HG02981 (cell line): ENCODE results near the gene CREB5.

Source experiments
- ATAC-seq: cut with Tn5 transposase; IDR thresholded peaks from one replicate; pipeline ENCODE4 v1.9.1; 2021; ENCODE audit warnings: mild to moderate bottlenecking, moderate library complexity; ENCODE audit not compliant: unreplicated experiment

The CREB5 gene

DNA sequence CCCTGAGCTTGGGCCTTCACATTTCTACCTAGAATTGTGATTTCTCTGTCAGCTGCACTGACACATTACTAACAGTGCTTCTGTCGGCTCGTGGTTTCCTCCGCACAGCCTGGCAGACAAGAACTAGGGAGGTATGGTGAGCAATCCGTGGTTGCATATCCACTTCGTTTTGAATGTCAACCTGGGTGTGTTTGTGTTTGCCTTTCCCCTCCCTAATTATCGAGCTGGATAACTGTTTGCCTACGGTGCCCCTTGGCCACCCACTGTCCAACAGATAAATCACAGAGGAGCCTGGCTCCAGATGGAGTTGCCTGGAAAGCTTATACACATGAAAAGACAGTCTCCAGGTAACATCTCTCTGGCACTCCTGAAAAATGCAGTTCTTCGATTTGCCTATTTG lies 317.0 kb downstream of the CREB5 start:
- ATAC-seq: no peak

DNA sequence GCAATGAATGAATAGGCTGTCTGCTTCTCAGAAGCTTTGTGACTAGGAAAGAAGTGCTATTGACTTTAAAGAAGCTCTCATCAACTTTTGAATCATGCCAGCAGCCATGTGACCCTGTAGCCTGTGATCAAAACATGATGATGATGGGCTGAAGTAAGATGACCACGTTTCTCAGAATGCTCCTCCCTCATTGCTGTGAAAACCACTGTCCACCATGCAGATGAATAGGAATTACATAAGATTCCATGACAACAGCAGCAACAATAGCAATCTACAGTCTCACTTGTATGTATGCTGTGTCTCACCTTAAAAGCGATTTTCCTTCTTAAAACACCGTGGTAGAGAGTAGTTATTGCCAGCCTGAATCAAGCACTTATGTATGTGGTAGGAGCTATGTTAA lies 317.4 kb downstream of the CREB5 start:
- no peak for ATAC-seq

DNA sequence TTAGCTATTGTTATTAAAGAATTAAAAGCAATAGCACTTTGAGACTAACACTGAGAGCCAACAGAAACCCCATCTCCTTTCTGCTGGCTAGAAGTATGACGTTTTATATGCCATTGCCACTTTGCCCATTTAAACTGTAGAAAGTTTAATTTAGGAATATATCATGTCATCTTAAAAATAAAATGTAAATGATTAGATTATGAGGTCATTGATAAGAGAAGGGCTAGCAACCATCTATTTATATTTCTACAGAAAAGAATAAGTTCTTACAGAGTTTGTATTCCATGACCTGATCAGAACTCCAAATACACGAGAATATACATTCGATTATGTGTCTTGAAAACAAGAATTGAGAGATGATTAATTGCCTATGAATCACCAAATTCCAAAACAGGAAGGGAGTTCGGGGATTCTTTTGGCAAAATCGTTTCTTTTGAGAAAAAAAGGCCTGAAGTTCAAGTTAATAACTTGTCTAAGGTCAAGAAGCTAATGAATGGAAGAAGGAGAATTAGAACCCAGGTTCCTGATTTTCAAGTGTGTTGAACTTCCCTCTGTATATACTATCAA lies 318.9 kb downstream of the CREB5 start:
- ATAC-seq: no peak

DNA sequence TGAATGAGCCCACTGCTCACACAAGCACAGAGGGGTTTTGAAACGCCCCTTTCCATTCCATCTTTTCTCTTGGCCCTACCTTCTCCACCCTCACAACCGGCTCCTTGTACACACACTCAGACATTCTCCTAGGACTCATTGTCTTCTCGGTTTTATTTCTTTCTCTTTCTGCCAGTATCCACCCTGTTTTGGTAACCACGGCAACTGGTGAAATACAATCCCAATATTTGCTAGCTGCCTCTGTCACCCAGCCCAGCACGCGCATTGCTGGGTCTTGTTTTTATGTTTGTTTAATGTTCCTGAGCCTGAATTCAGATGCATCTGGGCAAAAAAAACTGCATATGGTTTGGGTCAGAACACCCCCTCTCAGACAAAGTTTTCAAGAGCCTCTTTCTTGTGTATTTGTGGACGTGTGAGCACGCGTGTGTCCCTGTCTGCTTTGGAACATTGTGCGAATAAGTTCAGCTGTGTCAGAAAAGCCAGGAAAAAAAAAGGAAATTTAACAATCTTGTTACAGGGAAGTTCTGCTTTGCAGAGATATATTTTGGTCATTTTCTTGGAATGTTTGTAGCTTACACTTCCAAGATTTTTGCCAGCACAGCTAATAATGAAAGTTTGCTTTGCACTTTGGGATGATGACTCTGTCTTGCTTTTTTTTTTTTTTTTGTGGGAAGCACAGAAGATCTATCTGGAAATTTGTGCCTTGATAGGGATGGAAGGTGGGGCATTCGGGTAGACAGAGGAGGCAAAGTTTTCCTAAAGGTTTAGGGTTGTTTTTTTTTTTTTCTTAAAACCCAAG lies 320.0 kb downstream of the CREB5 start:
- ATAC-seq: no peak

DNA sequence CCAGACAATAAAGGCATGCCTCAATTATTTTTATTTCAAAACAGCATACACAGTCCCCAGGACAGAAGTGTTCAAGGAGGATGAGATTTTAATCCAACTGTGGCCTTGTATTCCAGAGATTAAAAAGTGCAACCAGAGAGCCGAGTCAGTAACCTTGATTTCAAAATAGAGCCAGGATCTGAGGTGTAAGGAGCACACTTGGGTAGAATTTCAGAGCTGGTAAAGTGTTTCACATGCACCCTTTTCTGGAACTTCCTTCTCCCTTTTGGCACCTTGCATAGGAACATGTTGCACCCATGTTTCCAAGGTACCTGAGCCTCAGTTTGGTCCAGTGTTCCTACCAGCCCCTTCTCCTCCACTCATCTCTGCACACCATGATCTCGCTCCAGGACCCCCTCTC lies 320.7 kb downstream of the CREB5 start:
- no peak for ATAC-seq

DNA sequence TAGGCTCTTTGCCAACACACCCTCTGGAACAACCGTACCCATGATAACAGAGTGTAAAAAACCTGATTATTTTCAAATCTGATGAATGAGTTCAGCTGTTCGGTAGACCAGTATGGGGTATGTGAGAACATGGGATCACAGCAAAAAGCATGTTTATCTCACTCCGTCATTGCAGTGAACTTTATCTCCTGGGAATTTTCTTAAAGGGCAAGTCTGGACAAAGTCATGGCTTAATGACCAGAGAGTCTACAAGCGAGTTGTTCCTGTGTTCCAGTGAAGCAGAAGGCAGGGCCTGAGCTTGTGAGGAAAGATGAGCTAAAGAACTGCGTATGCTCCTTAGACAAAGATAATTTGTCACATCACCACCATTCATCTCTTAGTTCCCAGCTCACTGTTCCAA lies 326.1 kb downstream of the CREB5 start:
- no peak for ATAC-seq

DNA sequence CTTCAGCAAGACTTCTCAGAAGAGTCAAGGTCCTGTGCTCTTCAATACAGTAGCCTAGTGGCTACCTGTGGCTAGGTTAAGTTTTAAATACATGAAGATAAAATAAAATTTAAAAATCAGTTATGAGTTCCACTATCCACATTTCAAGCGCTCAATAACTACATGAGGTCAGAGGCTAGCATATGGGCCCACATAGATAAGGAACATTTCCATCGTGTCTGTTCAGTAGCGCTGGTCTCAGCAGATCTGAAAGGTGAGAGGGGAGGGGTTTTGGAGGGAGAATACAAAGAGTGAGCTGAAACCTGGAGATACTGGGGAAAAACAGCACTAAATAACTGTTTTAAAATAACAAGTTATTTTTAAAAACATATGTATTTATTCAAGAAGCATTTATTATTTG lies 326.8 kb downstream of the CREB5 start:
- no peak for ATAC-seq

DNA sequence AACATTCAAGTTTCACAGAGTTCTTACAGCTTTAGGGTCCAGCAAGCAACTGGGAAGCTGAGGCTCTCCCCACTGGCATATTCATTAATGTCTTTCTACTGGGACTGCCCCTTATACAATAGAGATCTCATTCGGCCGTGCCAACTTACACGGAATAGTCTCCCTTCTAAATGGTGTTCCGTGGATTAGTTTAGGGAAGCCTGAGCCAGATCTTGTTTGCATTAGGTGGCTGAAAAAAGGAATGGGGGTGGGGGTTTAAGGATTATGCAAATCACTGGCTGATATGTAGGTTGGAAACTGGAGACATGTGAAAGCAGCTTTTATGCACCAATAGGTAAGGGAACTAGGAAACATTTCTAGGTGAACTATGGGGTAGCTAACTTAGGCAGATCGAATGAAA lies 327.5 kb downstream of the CREB5 start:
- no peak for ATAC-seq

DNA sequence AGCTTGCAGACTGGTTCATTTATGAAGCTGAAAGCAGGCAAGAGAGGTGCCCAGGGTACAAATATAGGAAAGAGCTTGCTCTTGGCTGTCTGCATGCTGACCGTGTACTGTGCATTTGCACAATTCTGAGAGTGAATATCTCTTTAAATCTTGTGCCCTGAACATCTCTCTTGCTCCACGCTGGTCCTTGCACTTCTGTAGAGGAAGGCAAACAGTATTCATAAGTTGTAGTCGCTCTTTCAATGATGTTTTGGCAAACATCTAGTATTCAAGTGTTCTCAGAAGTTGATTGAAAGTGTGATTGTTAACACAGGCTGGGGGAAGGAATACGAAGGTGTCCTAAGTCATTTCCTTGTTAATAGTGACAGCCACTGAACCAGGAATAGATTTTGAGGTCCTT lies 332.6 kb downstream of the CREB5 start:
- ATAC-seq: no peak

DNA sequence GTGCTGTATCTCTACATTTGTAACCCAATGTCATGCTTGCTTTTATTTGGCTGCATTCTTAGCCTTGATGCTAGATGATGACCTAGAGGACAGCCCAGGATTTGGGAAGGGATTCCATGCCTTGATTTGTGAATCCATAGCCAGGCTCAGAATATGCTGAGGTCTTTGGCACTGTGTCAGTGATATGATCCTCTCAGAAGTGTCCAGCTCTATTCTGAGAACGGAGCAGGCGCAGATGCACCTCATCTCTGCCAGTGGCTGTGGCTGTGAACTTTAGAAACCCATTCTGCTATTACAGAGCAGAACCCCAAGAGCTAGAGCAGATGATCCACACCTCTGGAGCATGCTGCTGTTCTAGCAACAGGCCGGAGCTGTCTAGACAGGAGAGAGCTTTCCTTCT lies 333.0 kb downstream of the CREB5 start:
- no peak for ATAC-seq

DNA sequence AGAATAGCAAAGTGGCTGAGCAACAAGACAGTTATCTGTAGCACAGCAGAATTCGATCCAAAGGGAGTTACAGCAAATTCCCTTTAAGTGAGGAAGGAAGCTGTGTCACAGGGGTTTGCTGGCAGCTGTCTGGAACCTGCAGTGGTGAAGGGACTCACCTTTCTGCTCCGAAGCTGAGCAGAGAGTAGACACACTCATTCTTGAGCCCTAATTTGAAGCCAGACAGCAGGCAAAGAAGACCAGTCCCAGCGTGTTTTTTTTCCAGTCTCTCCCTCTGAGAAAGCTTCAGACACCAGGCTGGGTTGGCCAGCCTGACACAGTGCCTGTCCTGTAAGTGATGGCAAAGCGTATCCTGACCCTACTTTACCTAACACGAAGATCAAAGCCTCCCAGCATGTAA lies 335.1 kb downstream of the CREB5 start:
- ATAC-seq: no peak

DNA sequence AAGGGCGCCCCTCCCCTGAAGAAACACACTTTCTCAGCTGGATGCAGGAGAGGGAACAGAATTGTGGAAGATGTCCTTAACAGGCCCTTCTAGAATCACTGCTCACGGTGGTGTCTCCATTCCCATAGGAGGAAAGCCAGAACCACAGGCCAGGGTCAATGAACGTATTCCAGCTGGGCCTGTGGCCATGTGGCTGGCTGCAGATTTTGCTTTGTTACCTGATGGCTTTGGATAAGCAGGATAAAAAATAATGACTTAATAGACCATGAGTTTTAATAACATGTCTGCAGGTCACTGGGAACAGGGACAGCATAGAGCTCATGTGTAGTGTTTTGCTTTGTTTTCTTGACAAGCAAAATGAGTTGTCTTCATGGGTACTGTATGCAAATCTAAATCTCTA lies 335.5 kb downstream of the CREB5 start:
- no peak for ATAC-seq

DNA sequence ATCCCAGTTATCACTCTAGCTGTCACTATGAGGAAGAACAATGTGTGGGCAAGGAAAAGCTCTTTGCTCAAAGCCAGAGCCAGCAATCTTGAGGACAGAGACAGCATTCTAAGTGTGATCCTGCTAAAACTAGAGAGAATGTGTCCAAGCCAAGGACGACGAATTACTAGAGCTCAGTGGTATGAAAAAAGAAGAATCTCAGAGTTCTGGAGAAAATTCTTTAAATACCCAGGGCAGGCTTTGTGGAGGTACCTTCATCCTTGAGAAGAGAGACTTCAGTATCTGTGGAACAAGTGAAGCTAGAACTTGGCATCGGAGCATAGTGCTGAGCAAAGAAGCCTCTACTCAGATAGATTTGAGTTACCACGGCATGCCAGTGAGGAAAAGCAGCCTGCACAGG lies 336.0 kb downstream of the CREB5 start:
- ATAC-seq: no peak

DNA sequence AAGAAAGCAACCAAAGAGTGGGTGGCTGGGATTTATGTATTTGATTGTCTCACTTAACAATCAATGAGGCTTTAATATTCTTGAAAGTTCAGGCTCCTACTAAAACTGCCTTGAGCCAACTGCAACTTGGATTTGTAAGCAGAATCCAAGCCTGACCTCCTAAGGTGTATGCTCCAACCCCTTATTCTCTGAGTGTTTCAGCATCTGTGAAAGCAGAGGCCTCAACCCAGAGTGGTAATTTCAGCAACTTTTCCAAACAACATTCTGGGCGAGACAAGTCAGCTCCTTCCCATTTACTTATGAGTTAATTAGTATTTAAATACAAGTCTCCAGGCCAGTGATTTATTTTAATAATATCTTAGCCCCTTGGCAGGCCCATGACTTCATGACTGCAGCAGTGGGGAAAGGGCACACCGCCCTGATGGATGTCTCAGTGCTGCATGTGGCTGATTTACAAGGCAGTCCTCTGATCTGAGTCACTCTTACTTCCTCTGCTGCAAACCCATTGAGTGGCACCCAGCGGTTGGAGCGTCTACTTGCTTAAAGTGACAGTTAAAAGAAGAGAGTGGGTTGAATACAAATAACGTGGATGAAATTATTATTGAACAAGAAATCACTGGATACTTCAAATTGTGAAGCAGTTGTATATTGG lies 336.7 kb downstream of the CREB5 start:
- no peak for ATAC-seq

DNA sequence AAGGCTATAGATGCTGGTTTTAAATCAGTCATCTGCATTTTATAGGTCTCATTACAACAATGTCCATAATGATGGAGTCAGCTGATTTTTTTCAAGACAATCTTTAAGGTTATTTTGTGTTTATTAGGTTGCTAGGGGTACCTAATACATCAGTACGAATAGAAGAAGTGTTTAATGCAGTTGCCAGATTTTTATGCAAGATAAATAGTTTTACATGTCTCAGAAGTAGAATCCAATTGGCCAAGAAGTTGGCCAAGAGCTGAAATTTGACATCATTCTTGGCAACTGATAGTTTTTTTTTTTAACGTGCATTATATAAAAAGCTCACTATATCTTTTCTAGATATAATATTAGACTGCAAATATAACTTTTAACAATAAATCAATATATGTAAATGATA lies 337.3 kb downstream of the CREB5 start:
- ATAC-seq: no peak

DNA sequence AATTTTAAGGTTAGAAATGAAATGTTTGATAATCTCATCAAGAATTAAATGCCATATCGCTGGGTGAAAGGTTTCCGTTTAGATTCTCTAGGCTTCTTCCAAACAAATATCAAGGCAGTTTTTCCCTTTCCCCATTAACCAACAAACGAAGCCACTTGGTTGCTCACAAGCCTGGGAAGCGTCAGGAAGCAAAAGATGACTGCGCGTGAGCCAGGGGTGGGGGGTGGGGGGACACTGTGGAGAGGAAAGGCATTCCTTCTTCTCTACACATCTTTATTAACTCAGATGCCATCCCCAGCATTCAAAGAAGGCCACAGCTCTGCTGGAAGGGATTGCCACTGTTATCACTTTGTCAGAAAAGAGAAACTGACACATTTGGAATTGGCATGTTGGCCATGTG lies 338.7 kb downstream of the CREB5 start:
- ATAC-seq: no peak

DNA sequence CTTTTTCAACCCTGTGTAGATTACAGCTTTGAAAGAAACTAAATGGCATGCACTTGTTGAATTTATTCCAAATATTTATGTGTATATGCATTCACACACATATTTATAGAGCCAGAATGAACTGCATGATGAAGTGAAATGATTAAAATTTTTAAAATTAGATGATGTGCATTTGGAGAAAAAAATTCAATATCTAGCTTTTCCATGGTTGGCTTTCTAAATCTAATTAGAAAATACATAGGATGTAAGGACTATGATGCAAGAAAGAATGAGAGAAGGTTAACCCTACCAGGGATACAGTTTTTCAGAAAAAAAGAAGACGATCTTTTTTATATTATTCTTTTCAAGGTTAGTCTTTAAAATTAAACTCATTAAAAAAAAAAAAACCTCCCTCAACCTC lies 341.3 kb downstream of the CREB5 start:
- ATAC-seq: no peak

DNA sequence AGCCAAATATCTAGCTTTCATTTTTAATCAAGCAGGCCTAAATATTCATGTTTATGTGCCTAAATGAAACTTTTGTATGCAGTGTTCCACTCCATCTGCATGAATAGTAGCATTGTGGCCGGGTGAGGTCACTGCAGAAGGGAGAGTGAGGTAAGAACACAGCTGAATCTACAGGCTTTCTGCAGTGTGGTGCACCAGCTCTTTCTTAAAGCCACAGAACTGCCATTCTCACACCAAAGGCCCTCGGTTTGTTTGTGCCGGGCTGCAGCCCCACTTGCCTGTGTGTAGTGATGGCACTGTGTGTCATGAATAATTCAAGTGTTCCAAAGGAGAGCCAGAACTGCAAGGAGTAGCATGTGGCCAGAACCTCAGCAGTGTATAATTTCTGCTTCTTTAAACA lies 341.7 kb downstream of the CREB5 start:
- ATAC-seq: no peak

DNA sequence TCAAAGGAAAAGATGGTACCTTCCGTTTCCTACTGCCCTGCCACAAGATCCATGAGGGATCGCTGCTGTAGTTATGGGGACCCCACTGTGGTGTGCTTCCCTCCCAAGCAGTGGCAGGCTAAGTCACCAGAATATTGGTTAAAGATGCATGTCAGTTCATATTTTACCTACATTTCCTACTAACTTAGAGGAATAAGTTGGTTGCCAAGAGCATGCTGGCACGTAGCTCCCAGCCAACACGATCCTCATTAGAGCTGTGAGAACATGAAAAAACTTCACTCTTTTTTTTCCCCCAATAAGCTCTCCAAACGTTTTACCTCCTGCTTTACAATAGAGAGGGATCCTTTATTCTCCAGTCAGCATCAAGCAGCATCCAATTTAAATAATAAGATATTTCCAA lies 342.1 kb downstream of the CREB5 start:
- ATAC-seq: no peak

DNA sequence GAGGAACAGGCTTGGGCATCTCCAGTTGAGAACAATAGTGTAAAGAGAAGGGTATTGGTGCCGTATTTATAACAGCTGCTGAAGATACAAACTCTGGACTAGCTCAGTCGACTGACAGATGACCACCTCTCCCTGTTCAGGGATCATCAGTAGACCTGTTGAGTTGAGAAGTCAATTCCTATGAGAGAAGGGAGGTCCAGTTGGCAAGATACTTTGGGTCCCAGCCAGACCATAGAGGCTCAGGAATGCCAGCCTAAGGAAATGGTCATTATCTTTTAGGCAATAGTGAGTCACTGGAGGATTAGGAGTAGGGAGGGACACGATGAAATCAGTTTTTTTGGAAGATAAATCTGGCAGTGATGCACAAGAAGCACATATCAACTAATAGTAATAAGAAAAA lies 342.9 kb downstream of the CREB5 start:
- no peak for ATAC-seq

DNA sequence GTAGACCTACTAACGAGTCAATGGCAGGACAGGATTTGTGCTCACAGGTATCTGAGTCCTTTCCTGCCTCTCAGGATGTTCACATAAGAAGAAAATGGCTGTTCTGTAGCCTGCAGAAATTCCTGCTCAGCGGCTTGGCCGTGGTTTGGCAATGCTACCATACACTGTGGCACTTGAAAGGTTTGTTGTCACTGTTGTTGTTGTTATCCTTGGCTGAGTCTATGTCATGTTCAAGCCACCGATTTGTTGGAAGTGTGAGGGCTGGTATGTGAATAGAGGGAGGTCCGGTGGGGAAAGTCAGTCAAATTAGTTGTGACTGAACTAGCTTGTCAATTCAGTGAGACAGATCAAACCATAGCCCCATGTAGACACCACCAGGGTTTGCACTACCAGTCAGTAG lies 345.9 kb downstream of the CREB5 start:
- ATAC-seq: no peak

DNA sequence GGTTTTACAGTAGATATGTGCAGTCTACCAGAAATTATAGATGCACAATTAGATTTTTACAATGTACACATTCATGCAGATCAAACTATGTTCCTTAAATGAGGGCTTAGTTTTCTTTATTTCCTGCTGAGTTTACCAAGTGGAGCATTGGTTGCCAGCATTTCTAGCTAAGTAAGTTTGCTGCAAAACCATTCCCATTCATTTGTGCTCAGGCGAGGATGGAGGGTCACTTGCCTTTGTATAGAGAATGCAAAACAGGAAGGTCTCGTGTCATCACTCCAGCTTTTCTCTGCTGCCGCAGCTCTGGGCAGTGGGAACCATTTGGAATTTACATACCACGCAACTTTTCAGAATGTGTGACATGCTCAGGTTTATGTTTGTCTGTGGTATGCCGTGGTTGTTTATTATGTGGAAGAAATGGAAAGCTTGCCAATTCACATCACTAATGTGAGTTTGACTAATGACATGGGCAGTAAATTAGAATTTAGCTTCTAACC lies 347.2 kb downstream of the CREB5 start:
- no peak for ATAC-seq
